NCI-H1436 treated with DMSO at 0.1 percent for 48 hours (cell line): ENCODE results near the gene RAG1.
"Not testable (repeated sequence)": the region's sequence is repeated elsewhere in the genome, so short reads cannot be mapped to it uniquely, and the experiment has no call there.

Experiments used
- DNase-seq: peaks from one replicate; lab custom pipeline; 2025; lab: John Stamatoyannopoulos, UW

RAG1 gene

DNA sequence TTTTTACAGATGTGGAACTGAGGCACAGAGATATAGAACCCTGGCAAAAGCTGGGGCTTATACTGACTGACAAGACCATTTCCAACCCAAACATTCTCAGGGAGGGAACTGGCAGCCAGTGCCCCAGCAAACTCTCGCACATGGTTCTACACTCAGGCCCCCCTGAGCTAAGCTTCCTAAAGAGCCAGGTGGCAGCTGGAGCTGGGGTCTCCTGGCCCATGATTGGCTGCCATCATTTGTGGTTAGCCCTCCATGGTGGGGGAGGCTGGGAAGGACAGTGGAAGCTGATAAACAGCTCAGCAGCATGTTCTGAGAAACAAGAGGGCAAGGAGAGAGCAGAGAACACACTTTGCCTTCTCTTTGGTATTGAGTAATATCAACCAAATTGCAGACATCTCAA is at the start of gene RAG1:
Gene RAG1 (plus strand): TSS at position 314 of the 400 bp plus-strand sequence. CDS start 5,298 bp downstream, outside the sequence.
- DNase-seq = no peak

DNA sequence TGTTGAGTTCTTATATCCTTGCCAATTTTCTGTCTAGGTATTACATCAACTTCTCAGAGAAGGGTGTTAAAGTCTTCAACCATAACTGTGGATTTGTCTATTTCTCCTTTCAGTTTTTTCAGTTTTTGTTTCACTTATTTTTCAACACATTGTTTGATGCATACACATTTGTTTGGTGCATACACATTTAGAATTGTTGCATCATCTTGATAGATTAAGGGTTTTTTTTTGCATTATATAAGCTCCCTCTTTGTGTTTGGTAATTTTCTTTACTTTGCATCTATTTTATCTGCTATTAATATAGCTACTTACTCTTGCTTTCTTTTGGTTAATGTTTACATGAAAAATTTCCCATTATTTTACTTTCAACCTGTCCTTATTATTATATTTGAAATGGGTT is 37.0 kb upstream of the RAG1 start:
- DNase-seq = no peak

DNA sequence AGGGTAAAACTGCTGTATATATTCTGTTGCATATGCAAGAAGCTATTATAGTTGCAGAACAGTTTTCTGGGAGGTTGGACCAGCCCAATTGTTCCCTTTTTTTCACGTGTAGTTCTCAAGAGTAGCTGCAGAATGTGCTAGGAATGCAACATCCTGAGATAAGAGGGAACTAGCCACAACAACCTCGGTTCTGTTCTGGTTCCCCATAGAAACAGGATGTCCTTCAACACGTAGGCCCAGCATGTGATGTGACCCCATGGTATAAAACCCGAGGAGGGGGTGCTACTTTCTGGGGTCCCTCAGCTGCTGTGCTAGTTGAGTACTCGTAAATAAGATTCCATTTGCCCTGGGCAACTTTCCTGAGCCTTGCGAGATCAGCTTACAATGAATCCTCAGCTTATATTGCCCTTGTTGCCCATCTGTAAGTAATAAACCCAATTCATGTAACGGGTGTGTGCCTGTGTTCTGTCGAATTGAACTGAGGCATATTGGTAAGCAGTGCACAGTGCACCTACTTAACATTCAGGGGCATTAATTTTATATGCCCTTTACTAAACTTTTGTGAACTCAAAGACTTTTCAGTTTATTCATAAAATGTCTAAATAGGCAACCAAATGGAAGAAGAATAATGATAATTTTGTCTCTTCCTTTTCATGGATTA is 34.7 kb upstream of the RAG1 start:
- DNase-seq = no peak

DNA sequence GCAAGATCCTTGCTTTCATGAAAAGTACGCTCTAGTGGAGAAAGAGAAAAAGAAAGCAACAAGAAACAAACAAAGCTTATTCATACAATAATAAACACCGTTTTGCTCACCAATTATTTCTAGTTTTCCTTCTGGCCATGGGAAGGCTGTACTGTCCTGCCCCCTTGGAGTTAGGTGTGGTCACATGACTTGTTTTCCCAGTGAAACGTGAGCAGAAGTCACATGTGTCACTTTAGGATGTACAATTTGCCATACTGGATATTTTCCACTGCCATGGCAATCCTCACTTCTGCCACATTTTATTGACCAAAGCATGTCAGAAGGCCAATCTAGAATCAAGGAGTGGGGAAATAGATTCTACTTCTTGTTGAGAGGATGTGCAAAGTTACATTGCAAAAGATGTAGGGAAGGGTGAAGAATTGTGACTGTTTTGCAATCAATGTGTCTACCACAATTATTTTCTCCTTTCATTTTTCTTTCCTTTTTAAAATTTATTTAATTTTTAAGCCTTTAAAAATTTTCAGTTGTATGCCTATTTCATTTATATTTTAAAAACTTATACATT is 33.4 kb upstream of the RAG1 start:
- DNase-seq = no peak

DNA sequence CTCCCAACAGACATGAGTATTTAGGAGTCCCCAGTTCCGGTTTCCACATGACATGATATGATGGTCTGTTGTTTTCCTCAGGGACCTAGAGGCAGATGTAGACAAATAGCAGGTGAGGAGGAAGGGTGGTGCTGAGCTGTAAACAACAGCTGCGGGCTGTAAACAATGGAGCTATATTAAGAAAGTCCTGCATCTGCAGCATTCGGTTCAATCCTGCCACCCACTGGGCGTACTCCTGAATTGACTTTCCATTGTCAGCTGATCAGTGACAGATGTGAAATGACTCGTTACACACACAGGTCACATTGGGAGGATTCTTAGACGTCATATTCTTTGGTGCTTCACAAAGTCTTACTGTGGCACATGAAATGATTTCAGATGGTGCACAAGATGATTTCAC is 26.8 kb upstream of the RAG1 start:
- no peak for DNase-seq

DNA sequence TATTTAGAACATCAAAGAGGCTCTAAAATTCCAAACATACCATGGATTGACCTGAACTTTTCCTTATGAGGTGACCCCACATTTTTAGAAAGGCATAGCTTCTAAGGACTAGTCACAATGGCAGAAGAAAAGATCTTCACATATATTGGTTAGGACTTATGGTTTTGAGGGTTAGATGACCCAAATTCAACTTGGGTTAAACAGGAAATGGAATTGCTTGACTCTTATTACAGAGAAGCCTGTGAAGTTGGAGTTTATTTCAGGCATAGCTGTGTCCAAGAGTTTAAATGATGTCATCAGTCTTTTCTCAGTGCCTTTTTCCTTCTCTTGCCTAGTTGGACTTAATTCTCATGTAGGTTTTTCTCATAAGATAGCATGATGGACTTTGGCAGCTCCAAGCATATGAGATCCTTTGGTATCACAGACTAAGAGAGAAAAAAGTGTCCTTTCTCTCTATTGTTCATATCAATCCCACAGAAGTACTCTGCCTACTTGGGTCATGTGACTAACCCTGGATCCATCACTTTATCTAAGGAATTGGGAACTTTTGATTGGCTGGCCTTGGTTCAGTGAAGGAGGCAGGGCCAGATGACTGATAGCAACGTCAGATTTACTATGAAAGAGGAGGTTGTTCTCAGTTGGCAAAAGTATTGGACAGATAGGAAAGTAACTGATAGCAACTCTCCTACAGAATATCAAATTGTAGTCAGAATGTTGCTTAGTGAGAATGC is 17.3 kb upstream of the RAG1 start:
- DNase-seq = no peak

DNA sequence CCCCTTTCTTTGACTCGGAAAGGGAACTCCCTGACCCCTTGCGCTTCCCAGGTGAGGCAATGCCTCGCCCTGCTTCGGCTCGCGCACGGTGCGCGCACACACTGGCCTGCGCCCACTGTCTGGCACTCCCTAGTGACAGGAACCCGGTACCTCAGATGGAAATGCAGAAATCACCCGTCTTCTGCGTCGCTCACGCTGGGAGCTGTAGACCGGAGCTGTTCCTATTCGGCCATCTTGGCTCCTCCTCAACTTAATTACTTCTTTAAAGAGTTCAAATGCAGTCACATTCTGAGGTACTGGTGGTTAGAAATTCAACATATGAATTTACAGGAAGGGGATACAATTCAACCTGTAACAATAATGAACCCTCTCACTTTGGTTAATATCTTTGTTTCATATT is 10.4 kb upstream of the RAG1 start:
- DNase-seq = not testable (repeated sequence)

DNA sequence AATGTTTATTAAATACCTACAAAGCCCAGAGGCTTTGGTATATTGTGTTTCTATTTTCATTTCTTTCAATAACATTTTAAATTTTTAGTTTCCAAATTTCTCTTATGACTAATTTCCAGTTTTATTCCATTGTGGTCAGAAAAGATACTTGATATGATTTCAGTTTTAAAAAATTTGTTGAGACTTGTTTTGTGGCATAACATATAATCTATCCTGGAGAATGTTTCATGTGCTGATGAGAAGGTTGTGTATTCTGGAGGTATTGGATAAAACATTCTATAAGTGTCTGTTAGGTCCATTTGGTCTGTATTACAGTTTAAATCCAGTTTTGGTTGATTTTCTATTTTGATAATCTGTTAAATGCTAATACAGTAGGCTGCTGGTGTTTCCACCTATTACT is 9.8 kb upstream of the RAG1 start:
- no peak for DNase-seq

DNA sequence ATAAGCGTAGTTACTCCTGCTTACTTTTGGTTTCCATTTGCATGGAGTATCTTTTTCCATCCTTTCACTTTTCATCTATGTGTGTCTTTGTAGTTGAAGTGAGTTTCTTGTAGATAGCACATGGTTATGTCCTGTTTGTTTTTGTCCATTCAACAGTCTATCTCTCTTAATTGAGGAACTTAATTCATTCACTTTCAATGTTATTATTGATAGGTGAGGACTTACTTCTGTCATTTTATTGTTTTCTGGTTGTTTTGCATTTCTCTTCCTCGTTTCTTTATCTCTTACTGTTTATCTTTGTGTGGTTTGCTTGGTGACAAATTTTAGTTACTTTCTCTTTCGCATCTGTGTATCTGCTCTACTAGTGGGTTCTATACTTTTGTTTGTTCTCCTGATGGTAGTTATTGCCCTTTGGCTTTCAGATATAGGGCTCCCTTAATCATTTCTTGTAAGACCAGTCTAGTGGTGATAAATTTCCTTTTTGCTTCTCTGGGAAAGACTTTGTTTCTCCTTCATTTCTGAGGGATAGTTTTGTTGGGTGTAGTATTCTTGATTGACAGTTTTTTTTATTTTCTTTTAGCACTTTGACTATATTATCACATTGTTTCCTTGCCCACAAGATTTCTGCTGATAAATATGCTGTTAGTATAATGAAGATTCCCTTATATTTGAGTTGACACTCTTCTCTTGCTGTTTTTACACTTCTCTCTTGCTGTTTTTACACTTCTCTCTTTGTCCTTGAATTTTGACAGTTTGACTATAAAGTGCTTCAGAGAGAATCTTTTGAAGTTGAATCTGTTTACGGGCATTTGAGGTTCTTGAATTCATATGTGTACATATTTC is 9.0 kb upstream of the RAG1 start:
- DNase-seq = no peak

DNA sequence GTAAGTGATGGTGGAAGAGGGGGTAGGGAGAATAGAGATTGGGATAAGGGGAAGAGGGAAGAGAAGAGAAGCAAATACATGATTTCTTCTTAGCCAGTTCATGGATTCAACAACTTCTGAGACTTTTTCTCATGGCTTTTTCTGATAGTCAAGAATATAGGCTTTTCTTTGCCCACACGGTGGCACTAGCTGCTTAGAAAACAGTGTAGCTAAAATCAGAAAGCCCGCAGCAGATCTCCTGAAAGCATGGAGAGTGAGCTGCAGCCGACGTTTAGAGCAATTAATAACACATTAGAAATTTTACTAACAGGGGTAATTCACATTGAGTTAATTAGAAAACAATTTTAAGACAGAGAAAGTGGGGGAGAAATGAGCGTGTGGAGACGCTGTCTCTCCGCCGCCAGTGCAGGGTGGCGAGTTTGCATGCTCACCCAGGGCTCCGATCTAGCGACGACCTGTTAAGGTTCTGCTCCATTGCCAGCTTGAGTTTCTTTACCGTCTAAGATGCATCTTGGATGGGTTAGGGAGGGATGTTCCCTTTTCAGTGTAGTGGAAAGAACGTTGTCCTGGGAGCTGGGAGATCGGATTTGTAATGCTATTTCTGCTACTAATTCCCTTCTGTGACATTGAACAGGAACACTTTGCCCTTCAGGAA is 3.3 kb upstream of the RAG1 start:
- peak; percentile 1 for DNase-seq

DNA sequence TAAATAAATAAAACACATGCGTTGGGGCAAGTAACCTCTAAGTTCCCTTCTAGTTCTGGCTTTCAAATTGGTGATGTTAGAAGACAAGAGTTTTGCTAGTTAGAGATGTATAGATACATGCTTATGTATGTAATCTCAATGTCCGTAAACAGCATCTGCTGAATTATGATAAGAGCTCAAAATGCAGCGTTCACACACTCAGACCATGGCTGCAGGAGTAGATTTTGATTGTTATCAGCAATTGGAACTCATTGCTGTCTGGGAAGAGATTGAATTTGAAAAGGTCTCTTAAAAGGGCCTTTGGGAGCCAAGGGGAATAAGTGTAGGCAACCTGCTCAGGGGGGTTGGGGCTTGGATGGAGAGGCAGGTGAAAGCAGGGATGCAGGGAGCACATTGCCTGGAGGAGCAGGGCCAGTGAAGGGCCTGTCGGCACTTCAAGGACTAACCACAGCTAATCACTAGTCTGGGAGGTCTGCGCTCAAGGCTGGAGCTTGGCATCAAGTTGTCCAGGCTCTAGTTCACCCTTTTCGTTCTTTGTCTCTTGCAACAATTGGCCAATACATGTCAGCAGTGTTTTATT is 2.7 kb upstream of the RAG1 start:
- no peak for DNase-seq

DNA sequence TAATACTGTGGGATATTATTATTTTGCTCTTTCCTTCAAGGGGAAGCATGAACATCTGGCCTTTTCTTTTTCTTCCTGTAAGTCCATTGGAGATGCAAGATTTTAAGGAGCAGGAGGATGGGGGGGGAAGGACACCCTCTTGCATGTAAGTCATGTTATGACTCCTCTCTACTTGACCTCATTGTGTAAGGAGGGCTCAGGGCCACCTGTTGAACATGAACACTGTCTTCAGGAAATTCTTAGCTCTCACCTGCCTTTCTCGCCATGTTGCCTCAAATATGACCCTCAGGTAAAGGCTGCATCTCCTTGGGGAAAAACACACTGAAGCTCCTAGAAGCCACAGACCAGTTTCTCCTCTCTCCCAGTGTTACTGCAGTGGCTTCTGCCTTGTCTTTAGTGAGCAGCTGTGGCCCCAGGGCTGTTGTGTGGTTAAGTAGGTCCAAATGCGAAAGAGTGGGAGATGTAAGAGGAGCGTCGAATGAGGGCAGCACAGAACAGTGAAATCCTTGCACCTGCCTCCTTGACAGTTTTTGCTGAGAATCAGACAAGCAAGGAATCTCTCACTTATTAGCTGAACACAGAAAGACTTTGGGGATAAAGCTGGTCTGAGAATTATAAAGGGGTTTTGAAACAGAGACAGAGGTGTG is 1.3 kb upstream of the RAG1 start:
- DNase-seq = no peak

DNA sequence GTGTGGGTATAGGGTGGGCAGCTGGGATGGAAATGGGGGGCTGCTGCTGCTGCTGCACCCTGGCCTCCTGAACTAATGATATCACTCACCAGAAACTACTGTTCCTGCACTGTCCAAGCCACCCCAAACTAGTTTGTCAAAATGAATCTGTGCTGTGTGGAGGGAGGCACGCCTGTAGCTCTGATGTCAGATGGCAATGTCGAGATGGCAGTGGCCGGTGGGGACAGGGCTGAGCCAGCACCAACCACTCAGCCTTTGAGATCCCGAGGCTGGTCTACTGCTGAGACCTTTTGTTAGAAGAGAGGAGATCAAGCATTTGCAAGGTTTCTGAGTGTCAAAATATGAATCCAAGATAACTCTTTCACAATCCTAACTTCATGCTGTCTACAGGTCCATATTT is 1.3 kb downstream of the RAG1 start:
- no peak for DNase-seq

DNA sequence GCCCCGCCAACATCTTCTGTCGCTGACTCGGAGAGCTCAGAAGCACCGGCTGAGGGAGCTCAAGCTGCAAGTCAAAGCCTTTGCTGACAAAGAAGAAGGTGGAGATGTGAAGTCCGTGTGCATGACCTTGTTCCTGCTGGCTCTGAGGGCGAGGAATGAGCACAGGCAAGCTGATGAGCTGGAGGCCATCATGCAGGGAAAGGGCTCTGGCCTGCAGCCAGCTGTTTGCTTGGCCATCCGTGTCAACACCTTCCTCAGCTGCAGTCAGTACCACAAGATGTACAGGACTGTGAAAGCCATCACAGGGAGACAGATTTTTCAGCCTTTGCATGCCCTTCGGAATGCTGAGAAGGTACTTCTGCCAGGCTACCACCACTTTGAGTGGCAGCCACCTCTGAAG is 6.7 kb downstream of the RAG1 start:
- DNase-seq = no peak

DNA sequence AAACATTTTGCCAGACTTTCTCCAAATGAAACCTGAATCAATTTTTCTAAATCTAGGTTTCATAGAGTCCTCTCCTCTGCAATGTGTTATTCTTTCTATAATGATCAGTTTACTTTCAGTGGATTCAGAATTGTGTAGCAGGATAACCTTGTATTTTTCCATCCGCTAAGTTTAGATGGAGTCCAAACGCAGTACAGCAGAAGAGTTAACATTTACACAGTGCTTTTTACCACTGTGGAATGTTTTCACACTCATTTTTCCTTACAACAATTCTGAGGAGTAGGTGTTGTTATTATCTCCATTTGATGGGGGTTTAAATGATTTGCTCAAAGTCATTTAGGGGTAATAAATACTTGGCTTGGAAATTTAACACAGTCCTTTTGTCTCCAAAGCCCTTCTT is 9.6 kb downstream of the RAG1 start:
- no peak for DNase-seq

DNA sequence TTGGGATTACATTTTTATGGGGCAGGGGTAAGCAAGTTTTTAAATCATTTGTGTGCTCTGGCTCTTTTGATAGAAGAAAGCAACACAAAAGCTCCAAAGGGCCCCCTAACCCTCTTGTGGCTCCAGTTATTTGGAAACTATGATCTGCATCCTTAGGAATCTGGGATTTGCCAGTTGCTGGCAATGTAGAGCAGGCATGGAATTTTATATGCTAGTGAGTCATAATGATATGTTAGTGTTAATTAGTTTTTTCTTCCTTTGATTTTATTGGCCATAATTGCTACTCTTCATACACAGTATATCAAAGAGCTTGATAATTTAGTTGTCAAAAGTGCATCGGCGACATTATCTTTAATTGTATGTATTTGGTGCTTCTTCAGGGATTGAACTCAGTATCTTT is 10.1 kb downstream of the RAG1 start:
- DNase-seq = no peak

DNA sequence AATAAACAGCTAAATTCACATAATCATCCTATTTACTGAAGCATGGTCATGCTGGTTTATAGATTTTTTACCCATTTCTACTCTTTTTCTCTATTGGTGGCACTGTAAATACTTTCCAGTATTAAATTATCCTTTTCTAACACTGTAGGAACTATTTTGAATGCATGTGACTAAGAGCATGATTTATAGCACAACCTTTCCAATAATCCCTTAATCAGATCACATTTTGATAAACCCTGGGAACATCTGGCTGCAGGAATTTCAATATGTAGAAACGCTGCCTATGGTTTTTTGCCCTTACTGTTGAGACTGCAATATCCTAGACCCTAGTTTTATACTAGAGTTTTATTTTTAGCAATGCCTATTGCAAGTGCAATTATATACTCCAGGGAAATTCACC is 10.7 kb downstream of the RAG1 start:
- no peak for DNase-seq

DNA sequence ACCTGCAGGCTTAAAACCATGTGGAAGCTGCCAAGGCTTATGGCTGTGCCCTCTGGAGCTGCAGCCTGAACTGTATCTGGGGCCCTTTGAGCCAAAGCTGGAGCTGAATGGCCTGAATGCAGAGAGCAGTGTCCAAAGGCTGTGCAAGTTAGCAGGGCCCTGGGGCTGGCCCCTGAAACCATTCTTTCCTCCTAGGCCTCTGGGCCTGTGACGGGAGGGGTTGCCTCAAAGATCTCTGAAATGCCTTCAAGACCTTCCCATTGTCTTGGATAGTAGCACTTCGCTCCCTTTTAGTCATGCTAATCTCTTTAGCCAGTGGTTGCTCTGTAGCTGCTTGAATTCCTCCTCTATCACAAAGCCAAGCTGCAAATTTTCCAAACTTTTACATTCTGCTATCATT is 13.7 kb downstream of the RAG1 start:
- no peak for DNase-seq

DNA sequence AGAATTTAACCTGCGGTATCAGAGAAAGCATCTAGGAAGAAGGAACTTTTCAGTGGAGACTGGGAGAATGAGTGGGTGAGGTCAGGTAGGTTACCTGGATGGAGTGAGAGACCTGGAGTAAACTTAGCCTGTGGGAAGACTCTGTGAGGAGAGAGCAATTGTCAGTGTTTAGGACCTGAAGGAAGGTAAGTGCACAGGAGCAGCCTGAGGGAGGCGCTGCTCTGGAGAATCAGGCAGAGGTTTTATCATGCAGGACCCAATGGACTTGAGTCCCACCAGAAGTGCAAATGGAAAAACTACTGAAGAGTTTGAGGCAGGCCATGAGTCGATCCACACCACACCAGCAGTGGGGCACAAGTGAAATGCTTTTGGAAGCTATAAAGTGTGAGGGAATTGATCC is 15.9 kb downstream of the RAG1 start:
- no peak for DNase-seq

DNA sequence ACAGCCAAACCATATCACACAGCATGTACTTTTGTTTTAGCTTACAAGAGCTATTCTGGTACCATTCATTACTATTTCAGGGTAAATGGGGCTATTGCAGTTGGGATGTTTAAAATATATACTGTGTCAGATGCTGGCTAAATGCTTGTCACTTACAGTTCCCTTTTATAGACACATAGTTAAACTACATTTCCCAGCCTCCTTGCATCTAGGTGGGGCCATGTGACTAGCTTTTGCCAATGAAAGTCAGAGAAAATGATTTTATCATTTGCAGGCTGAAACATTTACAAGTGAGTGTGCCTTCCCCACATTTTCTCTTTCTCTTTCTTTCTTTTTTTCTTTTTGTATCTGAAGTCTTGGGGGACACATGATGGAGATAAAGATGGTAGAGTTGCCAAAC is 18.7 kb downstream of the RAG1 start:
- no peak for DNase-seq

DNA sequence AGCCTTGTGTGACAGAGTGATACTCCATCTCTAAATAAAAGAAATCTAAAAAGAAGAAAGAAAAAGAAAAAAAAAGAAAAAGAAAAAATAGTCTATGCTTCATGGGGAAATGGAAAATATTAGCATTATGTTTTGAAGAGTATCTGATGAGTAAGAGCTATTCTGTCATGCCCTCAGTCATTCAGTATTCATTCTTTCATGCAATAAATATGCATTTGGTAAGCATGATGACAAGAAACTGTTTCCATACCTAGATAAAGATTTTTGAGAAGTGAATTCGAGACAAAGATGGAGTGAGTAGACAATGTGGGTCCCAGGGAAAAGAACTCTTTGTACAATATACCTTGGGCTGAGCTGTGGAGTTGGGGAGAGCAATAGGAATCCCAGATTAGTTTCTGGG is 20.3 kb downstream of the RAG1 start:
- no peak for DNase-seq
